ENCODE data around the gene TANC1.

Gene TANC1

GRCh38 chr2:159225025-159226016, 256.9 kb downstream of the TANC1 start:
- no peak for DNase-seq (ENCODE audit: low spot score)

- DNase-seq (ENCODE audit: low spot score), result peak; percentile 92
Measured at GRCh38 chr2:159226059-159226461, 257.6 kb downstream of the TANC1 start.

GRCh38 chr2:159226608-159227385, 258.4 kb downstream of the TANC1 start:
- DNase-seq (ENCODE audit: low spot score), result no peak

- no peak for DNase-seq (ENCODE audit: low spot score)
Measured at GRCh38 chr2:159227467-159227866, 259.0 kb downstream of the TANC1 start.

- no peak for DNase-seq (ENCODE audit: low spot score)
Measured at GRCh38 chr2:159228081-159228581, 259.7 kb downstream of the TANC1 start.

GRCh38 chr2:159229476-159230144, 261.2 kb downstream of the TANC1 start:
- DNase-seq (ENCODE audit: low spot score), result no peak

GRCh38 chr2:159230145-159230877, 261.9 kb downstream of the TANC1 start:
- DNase-seq (ENCODE audit: low spot score), result no peak

GRCh38 chr2:159232456-159233170, 264.2 kb downstream of the TANC1 start:
- no peak for DNase-seq (ENCODE audit: low spot score)

GRCh38 chr2:159234868-159235267, 266.4 kb downstream of the TANC1 start:
- DNase-seq (ENCODE audit: low spot score), result no peak

- DNase-seq (ENCODE audit: low spot score), result no peak
Measured at GRCh38 chr2:159243529-159243928, 275.1 kb downstream of the TANC1 start.

GRCh38 chr2:159246325-159246988, 278.0 kb downstream of the TANC1 start:
- no peak for DNase-seq (ENCODE audit: low spot score)

- DNase-seq (ENCODE audit: low spot score), result peak; percentile 94
Measured at GRCh38 chr2:159249990-159250715, 281.7 kb downstream of the TANC1 start.

- no peak for DNase-seq (ENCODE audit: low spot score)
Measured at GRCh38 chr2:159251296-159252173, 283.1 kb downstream of the TANC1 start.

- no peak for DNase-seq (ENCODE audit: low spot score)
Measured at GRCh38 chr2:159252905-159253304, 284.5 kb downstream of the TANC1 start.

GRCh38 chr2:159256159-159256558, 287.7 kb downstream of the TANC1 start:
- no peak for DNase-seq (ENCODE audit: low spot score)

GRCh38 chr2:159262226-159262625, 293.8 kb downstream of the TANC1 start:
- DNase-seq (ENCODE audit: low spot score), result no peak

GRCh38 chr2:159262904-159263303, 294.5 kb downstream of the TANC1 start:
- no peak for DNase-seq (ENCODE audit: low spot score)

GRCh38 chr2:159265171-159265576, 296.7 kb downstream of the TANC1 start:
- DNase-seq (ENCODE audit: low spot score), result peak; percentile 83

Measured in kidney tubule cell (primary cell).